GM18873 (cell line): ENCODE measurements around the gene PRDM12.

ENCODE experiments used
- ATAC-seq: cut with Tn5 transposase; IDR thresholded peaks from one replicate; pipeline ENCODE4 v1.9.1; 2021; ENCODE audit warnings: mild to moderate bottlenecking, moderate library complexity, moderate number of reproducible peaks; ENCODE audit not compliant: unreplicated experiment, low FRiP score

The PRDM12 gene

GRCh38 chr9:130687615-130688014 lies 23.2 kb downstream of the PRDM12 start:
- no peak for ATAC-seq

DNA sequence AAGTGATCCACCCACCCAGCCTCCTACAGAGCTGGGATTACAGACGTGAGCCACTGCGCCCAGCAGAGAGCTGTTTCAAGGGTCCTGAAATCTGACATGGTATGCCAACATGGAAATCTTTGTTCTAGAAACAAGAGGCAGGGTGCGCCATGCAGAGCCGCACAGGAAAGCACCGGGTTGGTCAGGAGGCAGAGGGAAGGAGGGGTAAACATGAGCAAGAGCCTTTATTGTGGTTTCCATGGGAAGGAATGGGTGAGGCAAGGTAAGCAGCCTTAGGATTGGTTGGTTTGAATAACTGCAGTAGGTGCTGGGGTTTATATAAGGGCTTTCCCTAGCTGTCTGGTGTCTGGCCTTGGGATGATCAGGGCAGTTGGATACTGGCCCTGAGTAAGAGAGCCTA lies 23.7 kb downstream of the PRDM12 start:
- no peak for ATAC-seq

- no peak for ATAC-seq
Observed at GRCh38 chr9:130689572-130689936, 25.2 kb downstream of the PRDM12 start.

GRCh38 chr9:130689937-130690700 lies 25.7 kb downstream of the PRDM12 start:
- ATAC-seq, result no peak

GRCh38 chr9:130692321-130692720 lies 27.9 kb downstream of the PRDM12 start:
- no peak for ATAC-seq

DNA sequence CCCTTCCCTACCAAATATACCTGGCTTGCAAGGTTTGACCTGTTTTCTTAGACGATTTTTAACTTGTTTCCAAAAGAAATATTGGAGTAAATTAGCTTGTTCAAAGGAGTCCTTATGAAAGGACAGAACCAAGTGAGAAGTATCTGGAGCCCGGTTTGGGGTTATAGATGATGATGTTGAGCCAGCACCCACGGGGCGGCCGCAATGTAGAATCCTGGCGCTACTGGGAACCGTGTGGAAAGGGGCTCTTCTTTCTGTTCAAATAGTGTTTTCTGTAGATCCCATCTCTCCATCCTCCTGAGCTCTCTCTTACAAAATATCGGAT lies 28.7 kb downstream of the PRDM12 start:
- no peak for ATAC-seq

- ATAC-seq, result peak; percentile 82
Observed at GRCh38 chr9:130693426-130694191, 29.2 kb downstream of the PRDM12 start, which contains the start of gene EXOSC2. EXOSC2 (plus strand) TSS chr9:130693780; CDS start chr9:130693792, 12 bp downstream.

- ATAC-seq, result no peak
Observed at GRCh38 chr9:130694205-130694604, 29.8 kb downstream of the PRDM12 start.

- no peak for ATAC-seq
Observed at GRCh38 chr9:130696139-130696650, 31.8 kb downstream of the PRDM12 start.

- ATAC-seq, result no peak
Observed at GRCh38 chr9:130696996-130697395, 32.6 kb downstream of the PRDM12 start.

GRCh38 chr9:130698514-130698913 lies 34.1 kb downstream of the PRDM12 start:
- ATAC-seq, result no peak

DNA sequence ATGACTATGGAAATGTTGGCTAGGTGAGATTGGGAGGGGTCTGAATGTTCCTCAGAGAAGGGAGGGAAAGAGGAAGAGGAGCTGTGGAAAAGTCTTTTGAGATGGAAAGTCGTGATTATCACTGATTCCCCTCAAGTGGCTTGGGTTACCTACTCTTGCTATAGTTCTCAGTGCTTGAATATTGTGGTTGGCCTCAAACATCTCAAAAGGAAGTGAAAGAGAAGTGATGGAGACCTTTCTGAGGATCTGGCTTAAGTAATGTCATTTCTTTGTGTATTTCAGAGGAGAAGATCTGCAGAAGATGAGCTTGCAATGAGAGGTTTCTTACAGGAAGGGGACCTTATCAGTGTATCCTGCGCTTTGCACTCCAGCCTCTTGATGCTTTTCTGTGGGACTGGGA lies 34.7 kb downstream of the PRDM12 start:
- no peak for ATAC-seq

DNA sequence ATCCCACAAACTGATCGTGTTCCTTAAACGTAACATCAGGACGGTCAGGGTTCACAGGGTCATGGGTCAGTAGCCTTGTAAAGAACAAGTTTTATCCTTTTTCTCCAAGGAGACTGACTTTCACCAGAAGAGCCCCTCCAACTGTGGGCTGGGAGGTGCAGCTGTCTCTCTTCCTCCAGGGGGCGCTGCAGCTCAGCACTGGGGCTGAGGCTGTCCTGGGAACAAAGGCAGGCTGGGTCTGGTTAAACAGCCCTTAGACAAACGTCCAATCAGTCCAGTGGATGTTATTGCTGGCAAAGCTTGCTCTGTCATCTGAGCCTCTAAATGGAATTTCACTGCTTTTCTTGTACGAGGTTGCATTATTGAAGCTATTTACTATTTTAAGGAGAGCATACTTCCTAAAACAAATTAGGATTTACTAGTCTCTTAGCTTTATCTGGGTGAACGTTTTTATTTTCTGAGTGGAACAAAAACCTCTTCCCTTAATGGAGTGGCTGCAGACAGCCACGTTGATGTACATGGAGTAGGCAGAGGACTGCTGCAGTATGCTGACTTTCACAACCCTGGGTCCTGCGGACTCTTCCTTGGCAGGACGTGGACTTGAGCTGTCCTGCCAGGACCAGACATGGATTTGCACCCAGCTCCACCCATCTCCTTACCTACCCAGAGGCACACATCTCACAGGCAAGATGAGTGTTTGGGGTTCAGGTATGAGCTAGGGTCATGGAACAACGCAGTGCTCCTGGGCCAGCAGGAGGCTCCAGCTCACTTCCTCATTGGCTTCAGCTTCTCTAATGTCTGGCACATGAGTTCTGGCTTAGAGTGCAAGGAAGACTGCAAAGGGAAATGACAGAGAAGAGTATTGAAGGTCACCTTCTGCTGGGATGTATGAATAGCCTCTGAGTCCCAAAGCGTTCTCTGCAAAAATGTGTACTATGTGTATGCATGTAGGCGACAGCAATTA lies 36.9 kb downstream of the PRDM12 start:
- ATAC-seq, result no peak

- no peak for ATAC-seq
Observed at GRCh38 chr9:130703501-130703900, 39.1 kb downstream of the PRDM12 start.

GRCh38 chr9:130707225-130707976 lies 43.0 kb downstream of the PRDM12 start:
- ATAC-seq, result no peak

DNA sequence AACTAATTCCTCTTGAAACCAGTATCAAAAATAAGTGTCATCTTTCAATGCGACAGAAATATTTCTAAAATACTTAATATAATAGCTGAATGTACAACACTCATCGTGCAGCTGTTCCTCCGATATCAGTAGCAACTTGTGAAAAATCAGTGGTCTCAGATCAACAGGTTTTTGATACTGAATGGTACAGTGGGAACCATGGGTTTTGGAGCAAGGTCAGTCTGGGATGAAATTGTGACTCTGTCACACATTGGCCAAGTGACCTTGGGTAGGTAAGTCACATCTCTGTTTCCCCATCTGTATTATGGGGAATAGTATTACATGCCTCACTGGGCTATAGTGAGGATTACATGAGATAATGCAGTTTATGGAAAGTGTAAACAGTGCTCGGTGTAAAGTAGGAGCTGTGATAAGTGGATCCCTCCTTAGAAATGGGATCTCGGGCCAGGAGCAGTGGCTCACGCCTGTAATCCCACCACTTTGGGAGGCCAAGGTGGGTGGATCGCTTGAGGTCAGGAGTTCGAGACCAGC lies 46.5 kb downstream of the PRDM12 start:
- ATAC-seq, result no peak

DNA sequence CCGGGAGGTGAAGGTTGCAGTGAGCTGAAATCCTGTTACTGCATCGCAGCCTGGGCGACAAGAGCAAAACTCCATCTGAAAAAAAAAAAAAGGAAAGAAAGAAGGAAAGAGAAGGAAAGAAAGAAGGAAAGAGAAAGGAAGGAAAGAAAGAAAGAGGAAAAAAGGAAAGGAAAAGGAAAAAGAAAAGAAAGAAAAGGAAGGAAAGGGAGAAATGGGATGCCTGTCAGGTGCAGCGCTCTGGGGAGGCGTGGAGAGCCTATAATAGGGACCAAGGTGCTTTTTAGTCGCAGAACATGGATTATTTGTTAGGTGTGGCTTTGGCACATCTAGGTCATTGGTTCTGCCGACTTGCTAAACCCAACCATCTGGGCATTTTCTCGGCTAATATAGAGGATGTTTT lies 47.1 kb downstream of the PRDM12 start:
- ATAC-seq, result no peak

GRCh38 chr9:130712564-130713285 lies 48.3 kb downstream of the PRDM12 start:
- peak; percentile 94 for ATAC-seq
